ENCODE measurements around the gene TANC1.

Gene TANC1

DNA sequence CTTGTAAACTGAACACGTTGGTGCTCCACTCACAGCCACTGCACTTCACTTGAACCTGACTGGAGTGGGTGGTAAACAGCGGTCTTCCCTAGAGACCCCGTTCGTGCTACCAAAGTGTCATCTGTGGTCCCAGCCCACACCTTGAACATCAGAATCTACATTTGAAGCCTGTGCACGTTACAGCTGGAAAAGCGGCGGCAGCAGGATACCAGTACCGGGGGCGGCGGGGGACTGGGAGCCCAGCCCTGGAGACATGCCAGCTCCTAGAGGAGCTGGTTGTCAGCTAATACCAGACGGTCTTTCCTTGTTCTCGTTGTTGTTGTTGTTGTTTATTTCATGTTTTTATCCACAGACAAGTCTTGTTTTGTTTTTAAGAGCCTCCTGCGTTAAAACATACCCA, 161.4 kb downstream of the TANC1 start:
- no peak overlapping the region for H3K23ac ChIP-seq (ENCODE audit: low read length)
- H2BK12ac ChIP-seq (ENCODE audit: low read length): no peak overlapping the region
- peaks cover 5% of the 10 kb centered on the region for H3K79me1 ChIP-seq (ENCODE audit: low read length)
- no peak overlapping the region for H3K27ac ChIP-seq (ENCODE audit: low read depth, low read length)
- H2BK5ac ChIP-seq (ENCODE audit: low read depth, low read length, poor library complexity): no peak overlapping the region
- peak overlapping the region; percentile 61 for H3K18ac ChIP-seq (ENCODE audit: low read length)
- no peaks in the 10 kb centered on the region for H3K27me3 ChIP-seq (ENCODE audit: insufficient read depth, low read length)
- H2AK5ac ChIP-seq (ENCODE audit: low read length): no peak overlapping the region
- peaks cover 0 to 3% of the 10 kb centered on the region in 2 experiments for H3K36me3 ChIP-seq (ENCODE audit: control insufficient read depth in 1 of 2, insufficient read depth in 2 of 2, low read length in 2 of 2)
- no peak overlapping the region for H3K4ac ChIP-seq (ENCODE audit: low read depth, low read length)
- no peak overlapping the region for H4K12ac ChIP-seq (ENCODE audit: low read depth, low read length)
- no peak overlapping the region for H3K4me3 ChIP-seq (ENCODE audit: low read depth, low read length)
- no peak overlapping the region for H3K9ac ChIP-seq (ENCODE audit: low read length)
- DNase-seq: no peak
- no peak overlapping the region for H4K91ac ChIP-seq (ENCODE audit: low read depth, low read length)
- peaks cover 3% of the 10 kb centered on the region for H3K79me2 ChIP-seq (ENCODE audit: control insufficient read depth, insufficient read depth, low read length, poor library complexity)
- no CpG with 5 or more reads among the region's 13 CpGs for WGBS (ENCODE audit: extremely low coverage, insufficient coverage, insufficient read length)
- no peak overlapping the region for H3K4me2 ChIP-seq (ENCODE audit: low read length)
- H2BK120ac ChIP-seq (ENCODE audit: insufficient read depth, low read length, poor library complexity): no peak overlapping the region
- H3K9me3 ChIP-seq (ENCODE audit: insufficient read depth, low read depth, low read length): no peaks in the 10 kb centered on the region
- H3K14ac ChIP-seq (ENCODE audit: low read length): no peak overlapping the region
- H2AFZ ChIP-seq (ENCODE audit: insufficient read depth, low read length, poor library complexity): no peak overlapping the region
- no peak overlapping the region for H4K8ac ChIP-seq (ENCODE audit: low read depth, low read length)
- H3K4me1 ChIP-seq (ENCODE audit: control insufficient read depth in 1 of 2, insufficient read depth in 2 of 2, low read length in 2 of 2): peaks cover 10 to 12% of the 10 kb centered on the region in 2 experiments

DNA sequence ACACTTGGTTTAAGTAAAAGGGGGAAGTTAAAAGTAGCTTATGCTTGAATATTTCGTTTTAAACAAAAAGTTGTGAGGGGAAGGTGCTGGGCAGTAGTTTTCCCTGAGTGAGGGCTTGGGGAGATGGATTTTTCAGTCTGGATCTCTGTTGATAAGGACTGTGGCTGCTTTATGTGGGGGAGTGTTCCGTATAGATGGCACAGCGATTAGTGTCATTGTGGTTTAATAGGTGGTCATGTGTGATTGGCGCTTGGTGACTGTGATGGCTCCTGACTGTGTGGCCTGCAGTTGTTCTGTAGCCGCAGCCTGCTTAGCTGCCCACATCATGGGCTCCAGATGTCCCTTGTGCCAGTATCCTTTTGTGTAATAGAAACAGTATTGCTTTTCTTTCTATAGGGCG, 161.9 kb downstream of the TANC1 start:
- Histone ChIP-seq H3K9ac (ENCODE audit: low read length) (no peak overlapping the region), H3K4me3 (ENCODE audit: low read depth, low read length) (no peak overlapping the region), H3K9me3 (ENCODE audit: insufficient read depth, low read depth, low read length) (no peaks in the 10 kb centered on the region), H3K36me3 (ENCODE audit: control insufficient read depth in 1 of 2, insufficient read depth in 2 of 2, low read length in 2 of 2) (peaks cover 0 to 3% of the 10 kb centered on the region in 2 experiments), H2BK5ac (ENCODE audit: low read depth, low read length, poor library complexity) (no peak overlapping the region), H2BK12ac (ENCODE audit: low read length) (no peak overlapping the region), H2BK120ac (ENCODE audit: insufficient read depth, low read length, poor library complexity) (no peak overlapping the region), H4K91ac (ENCODE audit: low read depth, low read length) (no peak overlapping the region), H2AK5ac (ENCODE audit: low read length) (no peak overlapping the region), H3K79me2 (ENCODE audit: control insufficient read depth, insufficient read depth, low read length, poor library complexity) (peaks cover 3% of the 10 kb centered on the region), H4K12ac (ENCODE audit: low read depth, low read length) (no peak overlapping the region), H3K79me1 (ENCODE audit: low read length) (peaks cover 5% of the 10 kb centered on the region), H4K8ac (ENCODE audit: low read depth, low read length) (no peak overlapping the region), H3K4me2 (ENCODE audit: low read length) (no peak overlapping the region), H3K27me3 (ENCODE audit: insufficient read depth, low read length) (no peaks in the 10 kb centered on the region), H3K14ac (ENCODE audit: low read length) (no peak overlapping the region), H3K18ac (ENCODE audit: low read length) (no peak overlapping the region), H3K4ac (ENCODE audit: low read depth, low read length) (no peak overlapping the region), H2AFZ (ENCODE audit: insufficient read depth, low read length, poor library complexity) (no peak overlapping the region), H3K4me1 (ENCODE audit: control insufficient read depth in 1 of 2, insufficient read depth in 2 of 2, low read length in 2 of 2) (peaks cover 7 to 13% of the 10 kb centered on the region in 2 experiments), H3K27ac (ENCODE audit: low read depth, low read length) (no peak overlapping the region), H3K23ac (ENCODE audit: low read length) (no peak overlapping the region)
- DNase-seq: no peak
- WGBS (ENCODE audit: extremely low coverage, insufficient coverage, insufficient read length): no CpG with 5 or more reads among the region's 6 CpGs

DNA sequence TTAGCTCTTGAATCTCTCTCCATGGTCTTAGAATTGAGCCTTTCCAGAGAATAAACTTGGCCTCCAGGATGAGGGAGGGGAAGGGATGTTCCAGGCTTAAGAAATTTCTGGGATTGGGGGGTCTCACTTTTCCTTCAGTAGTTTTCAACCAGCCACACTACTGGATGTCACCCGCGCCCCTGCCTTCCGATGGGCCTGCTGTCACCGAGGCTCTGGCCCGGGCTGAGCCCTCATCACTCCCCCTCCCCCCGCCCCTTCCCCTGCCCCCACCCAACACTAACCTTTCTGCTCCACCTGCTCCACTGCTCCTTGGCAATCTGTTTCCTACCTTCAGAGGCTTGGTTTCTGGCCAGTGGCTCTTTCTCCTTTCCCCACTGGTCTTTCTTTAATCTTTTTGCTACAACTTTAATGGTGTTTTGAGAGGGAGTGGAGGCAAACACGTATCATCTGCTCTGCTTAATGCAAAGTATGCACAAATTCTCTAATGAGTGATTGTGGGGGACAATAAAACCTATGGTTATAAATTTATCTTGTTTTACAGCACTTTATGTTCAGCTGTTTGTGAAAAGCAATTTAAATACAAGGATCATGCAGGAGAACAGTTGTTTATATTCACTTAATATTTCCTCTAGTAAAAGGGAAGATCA, 162.9 kb downstream of the TANC1 start:
- WGBS (ENCODE audit: extremely low coverage, insufficient coverage, insufficient read length): no CpG with 5 or more reads among the region's 7 CpGs

DNA sequence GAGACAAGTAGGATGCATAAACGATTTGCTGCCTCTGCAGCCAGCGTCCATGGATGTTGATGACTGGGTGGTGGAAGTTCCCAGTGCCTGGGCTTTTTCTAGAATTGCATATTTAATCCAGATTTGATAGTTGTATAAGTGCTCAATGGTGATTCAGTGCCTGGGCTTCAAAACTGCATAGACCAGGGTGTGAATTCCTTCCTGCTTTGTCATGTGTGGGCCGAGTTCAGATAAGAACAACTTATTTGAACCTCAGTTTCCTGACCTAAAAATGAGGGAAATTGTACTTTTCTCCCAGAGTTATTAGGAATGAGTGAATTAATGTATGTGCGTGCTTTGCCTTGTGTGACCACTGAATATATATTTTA, 163.5 kb downstream of the TANC1 start:
- H2AFZ ChIP-seq (ENCODE audit: insufficient read depth, low read length, poor library complexity): no peak overlapping the region

More for the DNA sequence above, 162.9 kb downstream of the TANC1 start:
- Histone ChIP-seq H3K9me3 (ENCODE audit: insufficient read depth, low read depth, low read length) (no peaks in the 10 kb centered on the region), H3K9ac (ENCODE audit: low read length) (no peak overlapping the region), H3K14ac (ENCODE audit: low read length) (no peak overlapping the region), H4K91ac (ENCODE audit: low read depth, low read length) (no peak overlapping the region), H2BK5ac (ENCODE audit: low read depth, low read length, poor library complexity) (no peak overlapping the region), H3K23ac (ENCODE audit: low read length) (no peak overlapping the region), H3K36me3 (ENCODE audit: control insufficient read depth in 1 of 2, insufficient read depth in 2 of 2, low read length in 2 of 2) (peaks cover 0 to 3% of the 10 kb centered on the region in 2 experiments), H4K8ac (ENCODE audit: low read depth, low read length) (no peak overlapping the region), H2BK12ac (ENCODE audit: low read length) (no peak overlapping the region), H3K4me2 (ENCODE audit: low read length) (no peak overlapping the region), H3K4me3 (ENCODE audit: low read depth, low read length) (no peak overlapping the region), H3K27me3 (ENCODE audit: insufficient read depth, low read length) (no peaks in the 10 kb centered on the region), H3K4me1 (ENCODE audit: control insufficient read depth in 1 of 2, insufficient read depth in 2 of 2, low read length in 2 of 2) (peaks cover 11 to 21% of the 10 kb centered on the region in 2 experiments), H2AFZ (ENCODE audit: insufficient read depth, low read length, poor library complexity) (no peak overlapping the region), H3K79me1 (ENCODE audit: low read length) (peaks cover 10% of the 10 kb centered on the region), H2BK120ac (ENCODE audit: insufficient read depth, low read length, poor library complexity) (no peak overlapping the region), H3K4ac (ENCODE audit: low read depth, low read length) (no peak overlapping the region), H3K18ac (ENCODE audit: low read length) (no peak overlapping the region), H4K12ac (ENCODE audit: low read depth, low read length) (no peak overlapping the region), H2AK5ac (ENCODE audit: low read length) (no peak overlapping the region), H3K79me2 (ENCODE audit: control insufficient read depth, insufficient read depth, low read length, poor library complexity) (peaks cover 3% of the 10 kb centered on the region), H3K27ac (ENCODE audit: low read depth, low read length) (no peak overlapping the region)
- no peak for DNase-seq

More for the DNA sequence above, 163.5 kb downstream of the TANC1 start:
- Histone ChIP-seq H2BK120ac (ENCODE audit: insufficient read depth, low read length, poor library complexity) (no peak overlapping the region), H3K4me3 (ENCODE audit: low read depth, low read length) (no peak overlapping the region), H3K14ac (ENCODE audit: low read length) (no peak overlapping the region), H3K23ac (ENCODE audit: low read length) (no peak overlapping the region), H3K79me1 (ENCODE audit: low read length) (peaks cover 11% of the 10 kb centered on the region), H3K36me3 (ENCODE audit: control insufficient read depth in 1 of 2, insufficient read depth in 2 of 2, low read length in 2 of 2) (peaks cover 0 to 3% of the 10 kb centered on the region in 2 experiments), H2BK12ac (ENCODE audit: low read length) (no peak overlapping the region), H4K8ac (ENCODE audit: low read depth, low read length) (no peak overlapping the region), H3K4ac (ENCODE audit: low read depth, low read length) (no peak overlapping the region), H2AK5ac (ENCODE audit: low read length) (no peak overlapping the region), H3K4me1 (ENCODE audit: control insufficient read depth in 1 of 2, insufficient read depth in 2 of 2, low read length in 2 of 2) (peaks cover 11 to 21% of the 10 kb centered on the region in 2 experiments), H3K27me3 (ENCODE audit: insufficient read depth, low read length) (no peaks in the 10 kb centered on the region), H3K18ac (ENCODE audit: low read length) (no peak overlapping the region), H3K79me2 (ENCODE audit: control insufficient read depth, insufficient read depth, low read length, poor library complexity) (peaks cover 3% of the 10 kb centered on the region), H4K91ac (ENCODE audit: low read depth, low read length) (no peak overlapping the region), H3K4me2 (ENCODE audit: low read length) (no peak overlapping the region), H3K9ac (ENCODE audit: low read length) (no peak overlapping the region), H4K12ac (ENCODE audit: low read depth, low read length) (no peak overlapping the region), H2BK5ac (ENCODE audit: low read depth, low read length, poor library complexity) (no peak overlapping the region), H3K9me3 (ENCODE audit: insufficient read depth, low read depth, low read length) (no peaks in the 10 kb centered on the region), H3K27ac (ENCODE audit: low read depth, low read length) (no peak overlapping the region)
- no CpG with 5 or more reads among the region's 4 CpGs for WGBS (ENCODE audit: extremely low coverage, insufficient coverage, insufficient read length)
- peak; percentile 65 to 76 for DNase-seq

Data from trophoblast cell (in vitro differentiated cells and primary cell).